OCI-M2 (cell line): ENCODE data around the gene HDAC4.

Source experiments
- DNase-seq: peaks from one replicate; lab custom pipeline; 2025; ENCODE audit not compliant: unreplicated experiment; lab: John Stamatoyannopoulos, UW

Gene HDAC4

DNA sequence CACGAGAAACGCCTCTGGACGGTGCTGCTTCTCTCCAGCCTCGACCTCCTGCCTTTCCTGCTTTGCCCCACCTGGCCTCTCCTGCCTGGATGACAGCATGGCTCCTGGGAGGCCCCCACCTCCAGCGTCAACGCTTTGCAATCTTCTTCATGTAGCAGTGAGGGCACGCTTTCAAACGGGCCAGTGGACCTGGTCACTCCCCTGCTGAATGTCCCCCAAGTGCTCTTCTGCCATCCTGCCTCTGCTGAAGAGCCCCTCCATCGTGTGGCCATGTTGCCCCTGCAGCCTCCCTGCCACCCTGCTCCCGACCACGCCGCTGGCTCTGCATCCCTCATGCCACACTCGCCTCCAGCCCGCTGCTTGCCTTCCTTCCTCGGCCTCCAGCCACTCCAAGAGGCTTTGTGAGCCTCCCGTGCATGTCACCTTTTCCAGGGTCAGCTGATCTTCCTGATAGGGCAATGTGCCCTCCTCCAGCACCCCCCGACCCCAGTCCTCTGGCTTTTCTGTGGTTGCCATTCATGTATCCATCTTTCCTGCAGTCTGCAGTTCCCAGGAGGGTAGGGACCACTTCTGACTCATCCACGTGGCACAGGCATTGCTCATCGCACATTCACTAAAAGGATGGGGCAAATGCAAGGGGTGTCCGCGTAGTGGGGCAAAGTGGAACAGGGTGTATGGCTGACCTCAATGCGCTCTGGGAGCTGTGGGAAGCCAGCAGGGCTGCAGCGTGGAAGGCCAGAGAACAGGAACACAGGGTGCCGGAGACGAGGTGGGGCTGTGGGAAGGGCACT, 284.2 kb downstream of the HDAC4 start:
- no peak for DNase-seq

DNA sequence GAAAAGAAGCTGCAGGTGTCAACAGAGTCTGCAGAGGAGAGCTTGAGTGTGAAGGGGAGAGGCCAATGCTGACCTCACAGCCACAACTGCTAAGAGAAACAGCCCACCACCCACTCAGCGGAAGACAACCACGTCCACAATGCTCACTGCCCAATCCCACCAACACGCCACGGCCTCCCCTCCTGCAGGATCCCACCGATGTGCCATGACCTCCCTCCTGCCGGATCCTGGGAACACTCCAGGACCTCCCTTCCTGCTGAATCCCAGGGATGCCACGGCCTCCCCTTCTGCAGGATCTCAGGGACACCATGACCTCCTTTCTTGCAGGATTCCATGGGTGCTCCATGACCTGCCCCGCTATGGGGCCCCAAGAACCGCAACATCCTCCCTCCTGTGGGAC, 285.2 kb downstream of the HDAC4 start:
- DNase-seq, result no peak

DNA sequence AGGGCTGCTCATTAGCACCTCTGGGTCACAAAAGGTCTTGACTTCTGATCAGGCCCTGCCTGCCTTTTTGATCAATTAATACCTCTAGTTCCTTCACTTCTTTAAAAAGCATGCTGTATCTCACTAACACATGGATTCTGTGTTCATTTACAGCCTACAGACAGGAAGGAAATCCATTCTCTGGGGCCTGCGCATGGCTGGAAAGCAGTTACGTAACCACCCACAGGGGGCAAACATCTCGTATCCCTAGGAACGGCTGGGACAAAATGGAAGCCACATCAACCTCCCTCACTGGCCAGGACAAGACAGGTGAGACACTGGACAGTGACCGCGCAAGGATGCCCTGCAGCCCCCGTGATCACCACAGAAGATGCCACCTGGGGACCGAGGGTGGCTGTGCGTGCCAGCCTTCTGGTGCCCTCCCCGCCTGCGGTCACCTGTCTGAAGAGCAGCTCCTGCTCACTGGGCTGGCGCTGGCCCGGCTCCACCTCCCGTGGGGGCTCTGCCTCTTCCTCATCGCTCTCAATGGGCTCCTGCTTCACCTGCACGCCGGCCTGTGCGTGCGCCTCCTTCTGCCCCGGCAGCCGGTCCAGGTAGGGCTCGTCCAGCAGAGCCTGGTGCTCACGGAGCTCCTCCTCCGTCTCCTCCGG, 286.1 kb downstream of the HDAC4 start:
- DNase-seq, result no peak

DNA sequence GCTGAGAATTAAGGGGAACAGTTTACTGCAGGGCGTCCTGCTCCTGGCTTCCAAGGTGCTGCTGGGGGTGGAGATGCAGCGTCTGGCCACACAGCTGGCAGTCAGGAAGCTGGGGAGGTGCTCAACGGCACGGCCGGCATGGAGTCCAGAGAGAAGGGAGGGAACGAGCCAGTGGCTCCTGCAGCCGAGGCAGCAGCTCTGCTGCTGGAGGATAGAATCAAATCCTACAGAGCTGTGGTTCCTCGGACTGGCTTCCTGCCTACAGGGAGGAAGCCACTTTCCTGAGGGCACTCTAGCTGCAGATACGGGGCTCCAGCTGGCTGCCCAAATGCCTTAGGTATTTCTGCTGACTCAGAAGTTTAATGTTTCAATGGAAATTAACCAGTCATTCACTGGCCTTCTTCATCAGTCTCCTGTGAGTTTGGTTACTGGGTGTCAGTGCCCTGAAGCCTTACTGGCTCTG, 286.7 kb downstream of the HDAC4 start:
- no peak for DNase-seq

DNA sequence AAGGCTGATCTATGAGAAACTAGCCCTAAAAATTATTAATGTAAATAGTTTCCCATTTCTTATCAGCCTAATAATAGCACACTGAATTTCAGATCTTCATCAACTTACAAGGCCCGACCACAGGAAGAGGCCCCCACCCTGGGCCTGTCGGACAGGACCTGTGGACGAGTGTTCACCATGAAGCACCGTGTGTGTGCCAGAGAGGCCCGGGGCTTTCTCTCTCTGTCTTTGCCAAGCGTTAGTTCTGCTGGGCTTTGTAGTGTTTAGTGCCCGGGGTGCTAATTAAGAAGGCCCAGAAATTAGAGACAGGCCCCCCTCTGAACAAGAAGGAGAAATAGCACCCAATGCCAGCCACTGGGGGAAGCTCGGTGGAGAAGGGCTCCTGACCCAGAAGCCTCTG, 287.2 kb downstream of the HDAC4 start:
- DNase-seq, result no peak

DNA sequence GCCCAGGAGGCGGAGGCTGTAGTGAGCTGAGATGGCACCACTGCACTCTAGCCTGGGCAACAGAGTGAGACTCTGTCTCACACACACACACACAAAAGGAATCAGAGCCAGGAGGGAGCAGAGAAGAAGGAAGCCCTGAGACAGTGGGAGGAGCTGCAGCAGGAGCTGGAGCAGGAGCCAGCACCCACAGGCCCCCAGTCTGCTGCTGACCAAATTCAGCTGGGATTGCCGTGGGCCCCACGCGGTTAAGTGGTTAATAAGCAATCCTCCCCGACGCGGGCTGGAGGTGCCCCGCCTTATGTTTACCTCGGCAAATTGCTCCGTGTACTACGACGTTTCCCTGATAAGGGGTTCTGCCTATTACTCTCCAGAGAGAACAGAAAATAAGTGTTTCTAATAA, 287.6 kb downstream of the HDAC4 start:
- no peak for DNase-seq

DNA sequence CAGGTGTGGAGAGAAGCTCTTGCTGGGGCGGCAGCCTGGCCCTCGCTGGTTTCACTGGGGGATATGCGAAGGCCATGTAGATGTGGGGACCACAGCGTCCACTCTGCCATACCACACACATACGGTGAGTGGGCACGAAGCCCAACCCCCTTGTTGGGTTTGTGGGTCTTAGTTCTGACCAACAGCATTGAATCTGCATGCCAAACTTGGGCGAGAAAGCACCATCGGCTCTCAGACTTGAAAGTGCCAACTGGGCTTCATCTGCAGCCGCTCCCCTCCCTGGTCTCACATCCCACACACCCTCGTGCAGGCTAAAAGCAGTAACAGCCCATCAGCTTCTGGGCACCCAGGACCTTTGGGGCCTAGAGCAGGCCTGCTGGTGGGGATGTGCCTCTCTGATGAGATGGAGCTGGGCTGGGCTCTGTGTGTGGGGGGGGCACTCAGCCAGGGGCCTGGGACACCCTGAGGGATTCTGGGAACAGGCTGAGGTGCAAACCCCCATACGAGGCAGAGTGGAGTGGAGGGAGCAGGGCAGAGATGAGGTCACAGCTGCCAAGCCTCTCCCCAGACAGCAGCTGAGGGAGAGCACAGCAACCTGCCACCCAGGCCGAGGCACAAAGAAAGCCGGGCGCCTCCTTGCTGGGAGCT, 288.6 kb downstream of the HDAC4 start:
- DNase-seq, result no peak

DNA sequence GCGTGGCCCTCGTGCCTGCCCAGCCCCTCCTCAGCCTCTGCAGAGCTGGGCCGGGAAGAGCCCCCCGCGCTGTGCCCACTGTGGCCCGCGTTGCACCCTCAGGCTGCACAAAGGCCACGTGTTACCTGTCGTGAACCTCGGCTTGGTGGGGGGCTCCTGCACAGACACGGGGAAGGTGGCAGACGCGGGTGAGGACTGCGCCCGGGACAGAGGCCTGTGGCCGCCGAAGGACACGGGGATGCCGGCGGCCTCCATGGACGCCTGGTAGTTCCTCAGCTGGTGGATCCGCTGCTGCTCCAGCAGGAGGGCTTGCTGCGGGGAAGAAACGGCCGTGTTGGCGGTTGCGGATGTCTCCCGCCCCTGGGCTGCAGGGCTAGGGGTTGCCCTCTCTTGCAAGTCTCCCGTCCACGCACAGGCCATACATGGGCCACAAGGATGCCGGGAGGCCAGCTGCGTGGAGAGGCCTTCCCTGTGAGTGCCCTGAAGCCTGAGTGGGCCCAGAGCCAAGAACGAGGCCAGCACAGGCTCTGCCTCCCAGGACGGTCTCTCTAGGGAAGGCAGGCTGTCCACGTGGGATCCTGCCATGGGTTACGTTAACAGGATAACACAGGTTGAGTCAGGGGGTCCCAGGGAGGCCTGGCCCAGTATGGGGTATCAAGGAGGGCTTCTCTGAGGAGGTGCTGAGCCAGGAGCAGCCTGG, 289.3 kb downstream of the HDAC4 start:
- DNase-seq, result no peak

DNA sequence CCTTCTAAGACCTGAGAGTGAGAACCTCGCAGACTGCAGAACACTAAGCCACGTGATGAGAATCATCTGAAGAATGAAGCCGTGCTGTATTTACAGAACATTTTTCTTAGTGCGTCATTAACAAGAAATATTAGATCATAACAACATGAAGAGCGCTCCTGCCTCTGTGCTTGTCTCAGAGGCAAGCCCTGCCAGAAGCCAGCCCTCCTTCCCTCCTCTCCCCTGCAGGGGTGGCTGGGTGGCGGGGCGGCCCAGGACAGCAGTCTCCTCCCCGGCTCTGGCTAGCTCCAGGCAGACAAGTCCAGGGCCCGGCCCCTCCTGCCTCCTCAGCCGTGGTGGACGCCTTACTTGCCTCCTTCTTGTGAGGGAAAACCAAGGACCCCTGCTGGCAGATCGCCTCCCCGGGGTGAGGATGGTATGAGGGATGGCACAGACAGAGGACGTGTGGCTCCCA, 290.2 kb downstream of the HDAC4 start:
- DNase-seq, result no peak

DNA sequence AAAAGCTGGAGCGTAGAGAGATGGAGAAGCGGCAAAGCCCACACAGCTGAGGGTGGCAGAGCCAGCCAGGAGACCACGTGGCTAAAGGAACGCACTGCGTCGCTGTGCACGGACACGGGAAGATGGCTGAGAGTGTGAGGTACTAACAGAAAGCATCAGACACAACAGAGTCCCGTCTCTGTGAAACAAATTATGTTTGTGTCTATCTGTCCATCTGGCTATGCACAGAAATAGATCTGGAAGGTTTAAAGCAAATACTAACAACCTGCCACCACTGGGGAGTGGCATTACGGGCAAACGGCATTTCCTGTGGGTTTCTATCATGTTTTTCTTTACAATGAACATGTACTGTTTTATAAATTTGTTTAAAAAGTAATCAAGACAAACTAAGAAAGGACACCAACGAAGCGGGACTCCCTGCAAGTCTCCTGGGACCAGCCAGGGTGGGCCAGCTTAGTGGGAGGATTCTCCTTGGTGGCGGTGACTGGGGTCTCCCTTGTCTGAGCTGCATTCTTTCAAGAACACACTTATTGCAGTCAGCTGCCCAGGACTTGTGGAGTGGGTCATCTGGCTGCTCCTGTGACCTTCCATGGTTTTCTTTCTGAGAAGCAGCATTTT, 290.8 kb downstream of the HDAC4 start:
- DNase-seq, result no peak

DNA sequence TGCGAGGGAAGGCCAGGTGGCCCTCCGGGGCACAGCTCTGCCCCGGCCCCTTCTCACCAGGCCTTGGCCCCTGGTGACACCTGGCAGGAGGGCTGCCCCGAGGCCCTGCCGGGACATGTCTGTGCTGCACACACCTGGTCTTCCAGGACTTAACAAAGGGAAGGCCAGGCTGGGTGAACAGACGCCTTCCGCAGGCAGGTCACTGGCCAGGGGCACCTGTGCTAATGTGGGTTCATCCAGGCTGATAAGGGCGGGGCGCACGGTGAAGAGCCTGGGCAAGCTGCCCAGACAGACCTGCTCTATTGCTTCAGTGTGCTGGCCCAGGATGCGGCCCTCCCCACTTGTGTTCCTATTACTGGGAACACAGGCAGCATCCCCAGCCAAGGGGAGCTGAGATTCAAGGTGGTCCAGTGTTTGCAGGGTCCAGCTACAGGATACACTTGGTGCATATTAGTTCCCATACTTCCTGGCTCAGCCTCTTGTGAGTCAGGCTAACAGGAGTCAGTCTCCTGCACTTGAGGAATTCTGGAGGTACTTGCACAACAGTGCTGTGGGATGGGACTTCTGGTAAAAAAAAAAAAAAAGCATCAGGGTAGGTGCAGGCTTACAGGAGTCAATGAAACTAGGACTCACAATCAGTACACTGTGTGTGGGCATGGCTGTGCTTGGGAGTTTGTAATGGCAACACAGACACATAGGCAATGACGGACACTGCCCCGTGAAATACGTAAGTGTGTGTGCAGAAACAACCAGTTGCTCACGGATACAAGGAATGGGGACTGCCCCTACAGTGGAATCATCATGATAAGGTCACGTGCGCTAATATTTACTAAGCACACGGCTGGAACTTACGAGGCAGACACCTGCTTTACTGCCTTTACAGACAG, 291.5 kb downstream of the HDAC4 start:
- DNase-seq, result no peak

DNA sequence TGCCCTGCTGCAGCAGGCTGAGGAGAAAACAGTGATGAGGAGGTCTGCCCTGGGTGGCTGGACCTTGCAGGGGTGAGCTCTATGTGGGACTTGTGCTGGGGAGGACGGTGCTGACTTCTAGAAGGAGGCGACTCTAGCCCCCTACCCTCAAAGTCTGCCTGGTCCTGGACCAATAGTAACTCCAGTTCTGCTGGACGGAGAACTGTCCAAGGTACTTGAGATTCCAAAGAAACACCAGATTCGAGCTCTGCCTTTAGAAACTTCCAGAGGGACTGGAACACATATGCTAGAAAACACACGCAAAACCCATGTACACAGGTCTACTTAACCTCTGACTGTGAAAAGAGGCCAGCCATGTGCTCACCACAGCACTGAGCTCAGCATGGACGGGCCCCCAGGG, 292.4 kb downstream of the HDAC4 start:
- no peak for DNase-seq

DNA sequence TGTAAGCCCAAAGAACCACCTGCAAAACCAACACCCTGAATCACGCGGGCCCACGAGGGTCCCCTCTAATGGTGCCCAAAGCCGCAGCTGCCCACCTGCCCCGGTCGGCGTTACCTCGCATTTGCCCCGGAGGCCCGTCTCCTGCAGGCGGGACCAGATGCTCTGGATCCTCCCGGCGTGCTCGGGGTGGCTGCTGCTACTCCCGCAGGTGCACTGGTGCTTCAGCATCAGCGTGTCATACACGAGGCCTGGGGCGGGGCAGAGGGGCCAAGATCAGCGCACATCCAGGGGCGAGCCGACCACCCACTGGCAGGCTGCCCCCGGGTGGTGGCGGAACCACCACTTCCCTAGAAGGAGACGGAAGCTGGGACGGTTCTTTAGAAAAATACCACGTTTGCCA, 292.9 kb downstream of the HDAC4 start:
- no peak for DNase-seq

DNA sequence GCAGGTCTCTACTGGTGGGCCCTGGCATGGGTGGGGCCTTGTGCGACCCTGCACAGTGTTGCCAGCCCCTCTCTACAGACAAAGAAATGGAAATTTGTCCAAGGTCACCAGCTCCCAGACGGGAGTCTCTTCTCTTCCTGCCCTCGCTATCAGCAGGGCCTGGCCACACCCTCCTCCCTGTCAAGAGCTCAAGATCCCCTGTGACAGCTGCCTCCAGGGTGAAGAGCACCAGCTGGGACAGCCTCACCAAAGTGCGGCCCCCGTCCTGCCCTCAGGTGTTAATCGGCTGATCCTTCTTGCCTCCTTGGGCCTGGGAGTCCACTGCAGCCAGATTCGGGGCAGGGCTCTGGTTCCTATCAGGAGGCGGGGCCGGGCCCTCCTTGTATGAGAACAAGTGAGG, 293.9 kb downstream of the HDAC4 start:
- DNase-seq, result no peak

DNA sequence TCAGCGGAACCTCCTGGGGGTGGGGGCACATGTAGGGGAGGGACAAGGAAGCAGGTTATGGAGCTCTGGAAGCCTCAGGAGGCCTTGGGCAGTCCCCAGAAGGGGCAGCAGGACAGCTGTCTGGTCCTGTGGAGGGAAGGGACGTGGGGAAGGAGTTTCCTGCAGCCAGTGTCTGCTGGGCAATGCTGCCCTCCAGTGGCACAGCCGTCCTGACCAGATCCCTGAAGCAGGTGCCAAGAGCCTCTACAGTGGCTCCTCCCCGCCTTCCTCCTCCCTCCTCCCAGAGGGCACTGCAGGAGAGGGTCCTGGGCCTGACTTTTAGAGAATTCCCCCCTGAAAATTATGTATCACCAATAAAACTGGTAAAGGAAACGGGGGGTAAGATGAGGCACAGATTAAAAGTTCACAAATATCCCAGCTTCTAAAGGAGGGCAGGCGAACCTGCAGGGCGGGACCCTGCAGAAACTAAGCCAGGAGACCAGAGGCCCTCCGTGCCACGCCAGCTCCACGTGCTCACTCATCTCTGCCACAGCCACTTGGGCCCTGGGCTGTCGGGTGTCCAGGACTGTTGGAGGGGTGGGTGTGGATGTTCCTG, 294.4 kb downstream of the HDAC4 start:
- DNase-seq, result no peak

DNA sequence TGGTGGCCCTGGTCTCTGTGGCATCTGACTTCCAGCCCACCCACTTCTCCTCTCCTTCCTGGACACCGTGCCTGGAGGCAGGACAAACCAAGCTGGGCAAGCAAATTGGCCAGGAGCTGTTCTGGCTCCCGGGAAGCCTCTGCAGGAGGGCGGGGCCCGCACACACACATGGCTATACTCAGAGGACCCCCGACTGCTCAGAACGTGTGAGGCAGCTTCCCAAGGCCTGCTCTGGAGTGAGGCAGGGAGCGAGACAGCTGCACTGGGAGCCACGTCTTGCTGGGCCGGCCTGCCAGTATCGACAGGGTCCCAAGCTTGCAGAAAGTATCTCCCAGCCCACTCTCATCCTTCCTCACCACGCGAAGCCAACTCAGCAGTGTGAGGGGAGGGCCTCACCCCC, 295.6 kb downstream of the HDAC4 start:
- DNase-seq, result no peak

DNA sequence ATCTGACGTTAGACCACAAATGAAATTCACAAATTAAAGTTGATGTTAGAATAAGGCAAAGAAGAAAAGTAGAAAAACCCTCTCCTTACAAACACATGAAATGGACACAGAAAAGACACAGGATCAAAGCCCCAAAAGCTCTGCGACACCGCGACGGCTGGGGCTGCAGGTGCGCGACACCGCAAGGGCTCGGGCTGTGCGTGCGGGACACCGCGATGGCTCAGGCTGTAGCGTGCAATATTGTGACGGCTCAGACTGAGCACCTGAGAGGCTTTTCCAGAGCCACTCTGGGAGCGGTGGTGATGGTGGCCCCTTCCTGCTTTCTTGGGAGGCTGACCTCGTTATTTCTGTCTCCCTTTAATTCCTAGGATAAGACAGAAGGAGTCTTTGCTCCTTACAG, 296.0 kb downstream of the HDAC4 start:
- DNase-seq, result no peak

DNA sequence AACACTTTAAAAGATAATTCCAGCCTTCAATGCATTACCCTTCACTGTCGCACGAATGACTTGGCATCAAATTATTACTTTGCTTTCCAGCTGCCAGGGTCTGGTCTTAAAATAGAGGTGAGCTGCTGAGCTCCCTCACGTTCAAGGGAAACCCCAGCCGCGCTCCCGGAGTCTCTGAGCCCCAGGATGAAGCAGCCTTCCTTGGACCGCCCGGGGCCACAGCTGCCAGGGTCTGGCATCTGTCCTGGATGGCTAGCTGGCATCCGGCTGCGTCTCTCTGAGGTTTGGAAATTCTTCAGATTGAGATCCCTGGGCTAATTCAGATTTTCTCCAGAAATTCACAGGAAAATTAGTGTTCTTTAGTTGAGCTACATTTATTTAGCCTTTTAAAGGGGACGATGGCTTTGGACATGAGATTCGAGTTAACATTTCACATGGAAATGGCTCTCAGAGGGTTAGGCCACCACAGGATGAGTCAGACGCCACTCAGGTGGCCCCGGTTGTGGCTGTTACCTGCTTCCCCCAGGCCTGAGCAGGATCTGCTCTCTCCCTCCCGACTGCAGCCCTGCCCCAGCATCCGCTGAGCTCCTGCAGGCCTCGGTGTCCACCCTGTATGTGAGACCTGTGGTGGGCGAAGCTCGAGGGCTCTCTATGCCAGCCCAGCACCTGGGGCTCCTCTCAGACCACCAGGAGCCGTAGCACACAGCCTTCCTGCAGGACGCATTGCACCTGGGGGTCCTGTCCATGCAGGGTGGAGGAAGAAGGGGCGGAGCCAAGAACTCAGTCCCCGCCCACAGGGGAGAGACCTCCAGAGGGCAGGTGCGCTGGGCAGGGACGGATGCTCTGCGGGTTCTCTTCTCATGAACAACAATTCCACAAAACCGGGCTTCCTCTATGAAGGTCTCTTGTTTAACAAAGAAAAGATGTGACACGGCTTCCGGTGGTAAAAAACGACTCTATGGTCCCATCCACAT, 297.4 kb downstream of the HDAC4 start:
- no peak for DNase-seq

DNA sequence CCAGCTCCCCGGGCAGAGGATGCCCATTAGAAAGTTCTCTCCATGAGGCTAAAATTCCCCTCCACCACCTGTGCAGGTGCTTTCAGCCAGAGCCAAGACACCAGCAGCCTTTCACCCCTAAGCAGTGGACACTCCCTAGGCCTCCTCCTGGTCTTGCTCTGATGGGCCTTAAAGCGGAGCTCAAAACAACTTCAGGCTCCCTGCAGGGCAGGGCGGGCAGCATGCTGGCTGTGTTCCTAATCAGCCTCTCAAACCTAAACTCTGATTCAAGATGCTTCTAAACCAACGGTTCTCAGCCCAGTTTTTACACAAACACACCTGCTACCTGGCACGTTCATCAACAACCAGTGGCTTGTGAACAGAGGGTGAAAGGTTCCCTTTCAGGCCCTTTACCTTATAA, 298.6 kb downstream of the HDAC4 start:
- DNase-seq, result no peak
